Fibroblast of mammary gland (primary cell): Measurements from ENCODE around the gene G2E3.

Experiments
- DNase-seq: peaks from one replicate; pipeline ENCODE4 v3.0.0-alpha.2; 2010; ENCODE audit warnings: low read depth
- H3K4me3 ChIP-seq: 2 replicates; pipeline ENCODE4 v1.5.1; 2011; ENCODE audit warnings: low read depth, mild to moderate bottlenecking, low read length, moderate library complexity; ENCODE audit not compliant: control insufficient read depth
- TF ChIP-seq, protein P1 (sequence below): conservative IDR thresholded peaks from 2 replicates; pipeline ENCODE4 v1.5.1; 2011; ENCODE audit warnings: low read depth, low read length, inconsistent platforms; ENCODE audit not compliant: control insufficient read depth, insufficient read depth

The G2E3 gene

DNA sequence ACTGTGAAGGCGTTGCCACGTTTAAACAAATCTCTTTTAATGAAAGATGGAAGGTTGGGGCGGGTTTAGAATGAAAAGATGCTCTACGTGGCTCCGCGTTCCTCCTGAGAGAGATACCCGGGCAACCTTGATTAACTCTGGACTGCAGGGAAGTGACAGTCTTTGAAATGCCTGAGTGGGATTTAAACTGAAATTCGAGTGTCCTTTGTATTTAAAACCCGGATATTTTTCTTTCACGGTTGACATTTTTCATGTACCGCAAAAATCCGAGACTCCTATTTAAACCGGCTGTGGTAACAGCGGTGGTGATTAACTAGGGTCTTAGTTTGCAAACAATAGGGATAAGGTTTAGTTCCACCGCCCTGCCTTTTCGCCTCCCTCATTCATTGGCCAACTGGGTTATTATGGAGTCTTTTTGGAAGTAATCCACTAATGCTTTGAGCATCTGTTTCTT is 707 bp downstream of the G2E3 start:
- TF ChIP-seq, protein P1, sequence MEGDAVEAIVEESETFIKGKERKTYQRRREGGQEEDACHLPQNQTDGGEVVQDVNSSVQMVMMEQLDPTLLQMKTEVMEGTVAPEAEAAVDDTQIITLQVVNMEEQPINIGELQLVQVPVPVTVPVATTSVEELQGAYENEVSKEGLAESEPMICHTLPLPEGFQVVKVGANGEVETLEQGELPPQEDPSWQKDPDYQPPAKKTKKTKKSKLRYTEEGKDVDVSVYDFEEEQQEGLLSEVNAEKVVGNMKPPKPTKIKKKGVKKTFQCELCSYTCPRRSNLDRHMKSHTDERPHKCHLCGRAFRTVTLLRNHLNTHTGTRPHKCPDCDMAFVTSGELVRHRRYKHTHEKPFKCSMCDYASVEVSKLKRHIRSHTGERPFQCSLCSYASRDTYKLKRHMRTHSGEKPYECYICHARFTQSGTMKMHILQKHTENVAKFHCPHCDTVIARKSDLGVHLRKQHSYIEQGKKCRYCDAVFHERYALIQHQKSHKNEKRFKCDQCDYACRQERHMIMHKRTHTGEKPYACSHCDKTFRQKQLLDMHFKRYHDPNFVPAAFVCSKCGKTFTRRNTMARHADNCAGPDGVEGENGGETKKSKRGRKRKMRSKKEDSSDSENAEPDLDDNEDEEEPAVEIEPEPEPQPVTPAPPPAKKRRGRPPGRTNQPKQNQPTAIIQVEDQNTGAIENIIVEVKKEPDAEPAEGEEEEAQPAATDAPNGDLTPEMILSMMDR: no peak
- DNase-seq: peak; percentile 46
- peak overlapping the region; percentile 97 for H3K4me3 ChIP-seq

DNA sequence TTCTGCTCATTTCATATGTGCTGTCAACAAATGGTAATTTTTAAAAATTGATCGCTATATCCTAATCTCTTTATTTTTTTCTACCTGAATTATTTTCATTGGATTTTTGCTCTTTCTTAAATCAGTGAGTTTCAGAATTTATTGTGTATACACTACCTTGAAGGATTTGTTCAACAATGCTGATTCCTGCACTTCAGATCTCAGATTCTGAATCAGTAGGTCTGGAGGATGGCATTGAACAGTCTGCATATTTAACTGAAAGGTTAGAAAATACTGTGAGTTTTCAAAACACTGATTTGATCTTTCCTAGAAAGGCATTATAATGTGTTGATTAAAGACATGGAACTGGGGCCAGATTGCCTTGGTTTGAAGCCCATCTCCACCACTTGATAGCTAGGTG is 1.6 kb downstream of the G2E3 start:
- no peak for DNase-seq
- peak overlapping the region; percentile 97 for H3K4me3 ChIP-seq
- TF ChIP-seq, protein P1: no peak

DNA sequence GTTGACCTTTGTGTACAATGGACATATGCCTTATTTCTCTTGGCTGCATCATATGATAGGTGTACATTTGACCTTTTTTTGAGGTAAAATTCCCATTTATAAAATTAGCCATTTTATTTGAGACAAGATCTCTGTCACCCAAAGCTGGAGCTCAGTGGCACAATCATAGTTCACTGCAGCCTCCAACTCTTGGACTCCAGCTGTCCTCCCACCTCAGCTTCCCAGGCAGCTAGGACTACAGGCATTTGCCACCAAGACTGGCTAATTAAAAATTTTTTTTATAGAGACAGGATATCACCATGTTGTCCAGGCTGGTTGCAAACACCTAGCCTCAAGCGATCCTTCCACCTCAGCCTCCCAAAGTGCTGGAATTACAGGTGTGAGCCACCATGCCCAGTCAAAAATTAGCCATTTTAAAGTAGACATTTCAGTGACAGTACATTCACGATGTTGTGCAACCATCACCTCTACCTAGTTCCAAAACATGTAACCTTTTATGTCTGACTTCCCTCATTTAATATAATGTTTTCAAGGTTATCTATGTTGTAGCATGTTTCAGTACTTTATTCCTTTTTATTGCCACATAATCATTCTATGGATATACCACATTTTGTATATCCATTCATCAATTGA is 5.4 kb downstream of the G2E3 start:
- TF ChIP-seq, protein P1: no peak
- DNase-seq: no peak

DNA sequence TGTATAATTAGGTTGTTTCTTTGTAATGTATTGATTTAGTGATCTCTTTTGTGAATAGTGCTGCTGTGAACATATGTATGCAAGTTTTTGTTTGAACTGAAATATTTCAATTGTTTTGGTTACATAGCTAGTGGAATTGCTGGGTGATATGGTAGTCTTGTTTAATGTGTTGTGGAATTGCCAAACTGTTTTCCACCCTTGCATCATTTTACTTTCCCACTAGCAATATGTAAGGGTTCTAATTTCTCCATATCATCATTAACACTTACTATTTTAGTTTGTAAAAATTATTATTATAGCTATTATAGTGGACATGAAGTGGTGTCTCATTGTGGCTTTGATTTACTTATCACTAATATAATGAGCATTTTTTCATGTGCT is 5.9 kb downstream of the G2E3 start:
- TF ChIP-seq, protein P1: no peak
- DNase-seq: no peak
- no peak overlapping the region for H3K4me3 ChIP-seq

More for the DNA sequence above, 5.4 kb downstream of the G2E3 start:
- H3K4me3 ChIP-seq: no peak overlapping the region

DNA sequence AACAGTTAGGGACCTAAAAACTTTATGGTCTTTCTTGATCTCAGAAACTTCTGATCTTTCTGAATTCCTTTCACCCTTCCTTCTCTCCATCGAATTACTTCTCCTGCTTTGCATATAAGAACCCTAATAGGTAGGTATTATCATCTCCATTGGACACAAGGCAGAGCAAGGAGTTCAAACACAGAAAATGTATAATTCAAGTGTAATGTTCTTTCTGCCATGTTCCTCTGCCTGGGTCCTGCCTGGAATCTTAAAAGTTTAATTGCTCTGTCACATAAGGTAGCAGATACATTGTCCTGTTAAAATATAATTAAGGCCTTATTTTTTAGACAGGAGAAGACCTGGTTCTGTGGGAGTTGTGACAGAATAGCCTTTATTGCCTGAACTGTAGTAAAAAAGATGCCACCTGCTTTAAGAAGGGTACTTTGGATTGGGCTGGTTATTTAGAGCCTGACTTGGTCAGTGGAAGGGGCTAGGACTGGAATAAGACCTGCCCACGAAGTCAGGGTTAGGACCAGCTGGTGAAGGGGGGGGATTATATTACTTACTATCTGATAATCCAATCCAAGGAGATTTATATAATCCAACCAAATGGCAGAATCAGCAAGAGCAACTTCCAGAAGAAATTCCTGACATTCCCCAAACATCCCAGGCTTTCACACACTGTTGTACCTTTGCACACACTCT is 10.4 kb downstream of the G2E3 start:
- no peak overlapping the region for H3K4me3 ChIP-seq
- DNase-seq: no peak

DNA sequence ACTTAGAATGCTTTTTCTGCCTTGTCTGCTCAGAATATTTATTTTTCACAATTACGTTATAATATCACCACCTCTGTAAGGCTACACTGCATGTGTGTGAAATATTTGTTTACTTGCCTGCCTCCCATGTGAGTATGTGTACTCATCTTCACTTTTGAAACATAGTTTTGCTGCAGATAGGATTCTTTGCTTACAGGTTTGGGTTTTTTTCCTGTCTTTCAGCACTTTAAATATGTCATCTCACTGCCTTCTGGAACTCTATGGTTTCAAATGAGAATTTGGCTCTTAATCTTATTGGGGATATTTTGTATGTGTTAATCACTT is 10.9 kb downstream of the G2E3 start:
- H3K4me3 ChIP-seq: no peak overlapping the region
- TF ChIP-seq, protein P1: no peak
- DNase-seq: no peak

More for the DNA sequence above, 10.4 kb downstream of the G2E3 start:
- TF ChIP-seq, protein P1: no peak

DNA sequence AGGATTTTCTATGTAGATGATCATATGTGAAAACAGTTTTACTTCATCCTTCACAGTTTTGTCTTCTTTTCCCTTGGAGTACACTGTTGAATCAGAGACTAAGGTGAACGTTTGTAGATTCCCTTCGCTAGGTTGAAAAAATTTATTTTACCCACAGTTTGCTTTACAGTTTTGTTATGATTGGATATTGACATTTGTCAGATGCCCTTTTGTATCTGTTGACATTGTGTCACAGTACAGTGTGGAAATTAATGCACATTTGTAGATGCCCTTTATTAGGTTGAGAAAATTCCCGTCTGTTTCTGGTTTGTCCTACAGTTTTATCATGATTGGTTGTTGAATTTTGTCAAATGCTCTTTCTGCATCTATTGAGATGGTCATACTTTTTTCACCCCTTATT is 13.3 kb downstream of the G2E3 start:
- TF ChIP-seq, protein P1: no peak
- DNase-seq: no peak
- no peak overlapping the region for H3K4me3 ChIP-seq
